GM10248 (cell line): ENCODE results near the gene ATR.

Experiments
- CTCF ChIA-PET: fragments of 300-600 bp; sonication (Branson Sonifier 250); formaldehyde crosslinking; extraction: SDS; loops from one replicate; lab custom pipeline; 2021; ENCODE audit warnings: antibody characterized with exemption; lab: Yijun Ruan, JAX
- POLR2A ChIA-PET: fragments of 350-650 bp; sonication (Branson Sonifier 250); formaldehyde crosslinking; extraction: SDS; loops from one replicate; lab custom pipeline; 2020; ENCODE audit warnings: antibody characterized with exemption; lab: Yijun Ruan, JAX
- DNase-seq: peaks from one replicate; pipeline ENCODE4 v3.0.0; 2012; ENCODE audit errors: extremely low spot score
- TF ChIP-seq, protein P1 (sequence below): IDR thresholded peaks from 2 replicates; pipeline ENCODE4 v1.5.1; 2012; ENCODE audit warnings: mild to moderate bottlenecking, low read depth; ENCODE audit errors: extremely low read depth, missing control alignments, control extremely low read depth

ATR gene

DNA sequence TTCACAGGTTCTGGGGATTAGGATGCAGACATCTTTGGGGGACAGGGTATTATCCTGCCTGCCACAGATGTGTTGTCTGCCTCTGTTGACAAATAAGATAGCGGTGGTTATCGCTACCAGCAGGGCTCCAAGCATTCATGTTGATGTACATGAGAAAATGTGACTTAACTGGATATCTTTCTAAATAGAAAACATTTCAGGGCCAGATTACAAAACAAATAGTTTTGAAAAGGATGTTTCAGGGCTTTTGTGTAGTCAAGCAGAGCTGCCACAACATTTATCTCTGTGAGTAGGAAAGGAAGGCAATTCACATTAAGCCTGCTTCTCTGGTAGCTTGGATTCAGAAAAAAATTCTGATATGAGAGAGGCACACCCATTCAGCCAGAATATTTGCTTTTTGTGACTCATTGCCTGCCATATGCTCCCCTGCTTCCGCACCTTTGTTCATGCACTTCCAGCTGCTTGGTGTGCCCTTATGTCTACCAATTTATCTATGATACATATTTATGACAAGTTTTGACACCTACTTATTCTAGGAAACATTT is 40.5 kb upstream of the ATR start:
- TF ChIP-seq, protein P1, sequence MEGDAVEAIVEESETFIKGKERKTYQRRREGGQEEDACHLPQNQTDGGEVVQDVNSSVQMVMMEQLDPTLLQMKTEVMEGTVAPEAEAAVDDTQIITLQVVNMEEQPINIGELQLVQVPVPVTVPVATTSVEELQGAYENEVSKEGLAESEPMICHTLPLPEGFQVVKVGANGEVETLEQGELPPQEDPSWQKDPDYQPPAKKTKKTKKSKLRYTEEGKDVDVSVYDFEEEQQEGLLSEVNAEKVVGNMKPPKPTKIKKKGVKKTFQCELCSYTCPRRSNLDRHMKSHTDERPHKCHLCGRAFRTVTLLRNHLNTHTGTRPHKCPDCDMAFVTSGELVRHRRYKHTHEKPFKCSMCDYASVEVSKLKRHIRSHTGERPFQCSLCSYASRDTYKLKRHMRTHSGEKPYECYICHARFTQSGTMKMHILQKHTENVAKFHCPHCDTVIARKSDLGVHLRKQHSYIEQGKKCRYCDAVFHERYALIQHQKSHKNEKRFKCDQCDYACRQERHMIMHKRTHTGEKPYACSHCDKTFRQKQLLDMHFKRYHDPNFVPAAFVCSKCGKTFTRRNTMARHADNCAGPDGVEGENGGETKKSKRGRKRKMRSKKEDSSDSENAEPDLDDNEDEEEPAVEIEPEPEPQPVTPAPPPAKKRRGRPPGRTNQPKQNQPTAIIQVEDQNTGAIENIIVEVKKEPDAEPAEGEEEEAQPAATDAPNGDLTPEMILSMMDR = no peak
- DNase-seq = no peak
- CTCF ChIA-PET = no interaction called here
- POLR2A ChIA-PET = no interaction called here

DNA sequence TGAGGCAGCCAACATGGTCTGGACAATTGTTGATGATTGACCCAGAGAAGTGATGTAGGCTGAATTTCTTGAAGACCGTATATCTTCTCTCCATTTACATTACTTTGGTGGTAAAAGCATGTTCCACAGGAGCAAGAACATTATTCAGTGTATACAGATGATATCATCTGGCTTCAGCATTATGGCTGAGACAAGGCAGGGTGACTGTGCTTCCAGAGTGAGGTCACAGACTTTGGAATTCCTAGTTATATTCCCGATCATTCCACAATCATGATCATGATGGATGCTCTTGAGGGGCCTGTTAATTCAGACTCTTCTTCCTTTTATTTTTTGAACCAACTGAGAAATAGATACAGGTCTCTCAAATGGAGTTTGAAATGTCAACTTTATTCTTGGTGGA is 36.6 kb upstream of the ATR start:
- TF ChIP-seq, protein P1 = no peak
- no peak for DNase-seq
- POLR2A ChIA-PET = no interaction called here
- CTCF ChIA-PET = no interaction called here

DNA sequence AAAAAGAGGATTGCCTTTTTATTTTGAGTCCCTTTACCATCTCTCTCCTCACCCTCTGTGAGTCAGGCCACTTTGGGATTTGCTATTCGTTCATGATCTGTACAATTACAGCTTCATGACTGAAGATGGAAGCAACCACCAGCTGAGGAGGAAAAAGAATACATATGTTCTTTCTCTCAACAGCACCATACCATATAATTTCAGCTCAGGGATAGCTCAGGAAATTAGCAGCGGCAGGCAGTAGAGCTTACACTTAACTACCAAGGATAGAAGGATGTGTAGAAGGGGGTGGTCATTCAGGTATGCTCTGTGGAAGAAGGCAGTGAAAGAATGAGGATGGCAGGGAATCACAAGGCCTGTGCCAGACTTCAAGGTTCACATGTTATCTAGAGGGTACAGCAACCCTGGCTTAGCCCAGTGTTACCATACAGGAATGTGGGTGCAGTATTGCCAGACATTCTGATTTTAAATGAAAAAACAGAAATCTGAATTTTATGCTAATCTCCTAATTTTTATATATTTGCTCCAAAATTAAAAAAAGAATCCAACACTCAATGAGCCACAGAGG is 35.6 kb upstream of the ATR start:
- TF ChIP-seq, protein P1 = no peak
- ChIA-PET POLR2A (no interaction called here), CTCF (interaction anchor here (1.4 kb wide), 1 partner anchor 10 kb away, joined by 3 read pairs; no protein-coding TSS in a partner anchor)
- no peak for DNase-seq

DNA sequence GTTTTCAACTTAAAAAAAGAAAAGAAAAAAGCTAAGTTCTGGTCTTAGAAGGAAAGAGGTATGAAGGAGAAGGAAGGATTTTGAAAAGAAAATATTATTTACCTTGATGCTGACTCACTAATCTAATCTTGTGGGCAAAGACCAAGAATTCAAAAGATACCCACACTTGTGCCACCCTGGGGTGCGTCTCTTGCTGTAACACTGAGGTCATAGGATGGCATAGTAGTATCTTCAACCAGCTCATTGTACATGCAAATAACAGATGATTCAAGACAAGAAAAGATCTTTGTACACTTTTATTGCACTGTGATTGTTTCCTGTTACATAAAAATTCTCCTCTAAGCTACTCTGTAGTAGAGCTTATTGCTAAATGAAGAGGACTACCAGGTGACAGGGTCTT is 35.0 kb upstream of the ATR start:
- CTCF ChIA-PET = interaction anchor here (1.0 to 1.4 kb wide), 3 partner anchors 10 to 14 kb away, joined by 3 to 4 read pairs (median 3); no protein-coding TSS in a partner anchor
- POLR2A ChIA-PET = no interaction called here
- TF ChIP-seq, protein P1 = no peak
- DNase-seq = no peak

DNA sequence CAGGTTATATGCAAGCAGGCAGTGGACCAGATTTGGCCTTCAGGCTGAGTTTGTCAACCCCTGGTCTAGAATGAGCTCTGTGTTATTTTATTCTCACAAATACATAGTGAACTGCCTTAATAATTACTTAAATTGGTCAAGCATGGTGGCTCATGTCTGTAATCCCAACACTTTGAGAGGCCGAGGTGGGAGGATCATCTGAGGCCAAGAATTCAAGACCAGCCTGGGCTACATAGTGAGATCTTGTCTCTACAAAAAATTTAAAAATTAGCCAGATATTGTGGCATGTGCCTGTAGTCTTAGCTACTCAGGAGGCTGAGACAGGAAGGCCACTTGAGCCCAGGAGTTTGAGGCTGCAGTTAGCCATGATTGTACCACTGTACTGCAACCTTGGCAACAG is 32.7 kb upstream of the ATR start:
- TF ChIP-seq, protein P1 = no peak
- DNase-seq = no peak
- ChIA-PET CTCF (interaction anchor here (1.2 to 2.4 kb wide), 4 partner anchors 12 to 347 kb away, joined by 3 to 11 read pairs (median 4); no protein-coding TSS in a partner anchor), POLR2A (no interaction called here)

DNA sequence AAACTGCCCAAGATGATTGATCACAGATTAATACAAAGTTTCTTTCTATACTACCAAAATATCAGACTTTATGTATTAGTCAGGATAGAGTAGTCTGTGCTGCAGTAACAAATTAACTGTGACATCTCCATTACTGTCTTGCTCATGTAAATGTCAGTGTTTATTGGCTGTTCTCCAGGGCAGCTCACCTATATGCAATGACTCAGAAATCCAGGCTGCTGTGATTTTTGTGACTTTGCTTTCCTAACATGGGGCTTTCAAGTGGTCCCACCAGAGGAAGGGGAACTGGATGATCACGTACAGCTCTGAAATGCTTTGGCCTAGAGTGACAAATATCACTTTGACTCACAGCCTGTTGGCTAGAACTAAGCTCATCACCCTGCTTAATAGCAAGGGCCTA is 30.6 kb upstream of the ATR start:
- no peak for DNase-seq
- CTCF ChIA-PET = interaction anchor here (0.9 to 1.7 kb wide), 4 partner anchors 17 to 219 kb away, joined by 3 to 4 read pairs (median 4); no protein-coding TSS in a partner anchor
- TF ChIP-seq, protein P1 = no peak
- POLR2A ChIA-PET = no interaction called here
